Activated naive CD8-positive, alpha-beta T cell treated with anti-CD3 and anti-CD28 coated beads, Interleukin-2, amount 10 ng/mL, durations not matched to agents 7 days and 5 days (primary cell): Measurements from ENCODE around the gene FBXL20. TPM values are rescaled to one million over a fixed set of nuclear protein-coding genes. Genes with fewer than 3 reads are reported as not detected.
A peak's percentile ranks its signal among the peaks of the same experiment; 100 is the strongest.
"Not testable (repeated sequence)": the region's sequence is repeated elsewhere in the genome, so short reads cannot be mapped to it uniquely, and the experiment has no call there.

ENCODE experiments used
- ATAC-seq: fragments of 150-1000 bp; cut with Tn5 transposase; one replicate; pipeline ENCODE4 v1.10.0; 2021; ENCODE audit warnings: low read depth, moderate library complexity
- POLR2A ChIA-PET: fragments of 350-600 bp; sonication (Branson Sonifier 250); formaldehyde crosslinking; loops from one replicate; lab custom pipeline; 2021; ENCODE audit warnings: antibody characterized with exemption; lab: Charles Lee
- DNase-seq: peaks from one replicate; pipeline ENCODE4 v3.0.0; 2021
- H3K27ac Mint-ChIP-seq: one replicate; pipeline ENCODE4 v1.8.0; 2022; ENCODE audit warnings: mild to moderate bottlenecking, mixed read lengths
- H3K27me3 Mint-ChIP-seq: one replicate; pipeline ENCODE4 v1.8.0; 2022; ENCODE audit warnings: mild to moderate bottlenecking, moderate library complexity, mixed read lengths
- H3K36me3 Mint-ChIP-seq: one replicate; pipeline ENCODE4 v1.8.0; 2021; ENCODE audit warnings: mild to moderate bottlenecking, mixed read lengths
- H3K4me1 Mint-ChIP-seq: one replicate; pipeline ENCODE4 v1.8.0; 2021; ENCODE audit warnings: mixed read lengths
- H3K4me3 Mint-ChIP-seq: one replicate; pipeline ENCODE4 v1.8.0; 2022; ENCODE audit warnings: mild to moderate bottlenecking, moderate library complexity, mixed read lengths
- H3K9me3 Mint-ChIP-seq: one replicate; pipeline ENCODE4 v1.8.0; 2021; ENCODE audit warnings: mixed read lengths
- total RNA-seq, 2 experiments: library from RNA; stranded (reverse); gene quantifications; one replicate each; pipeline ENCODE4 v1.2.3, GENCODE V29; 2021

FBXL20 gene, protein sequence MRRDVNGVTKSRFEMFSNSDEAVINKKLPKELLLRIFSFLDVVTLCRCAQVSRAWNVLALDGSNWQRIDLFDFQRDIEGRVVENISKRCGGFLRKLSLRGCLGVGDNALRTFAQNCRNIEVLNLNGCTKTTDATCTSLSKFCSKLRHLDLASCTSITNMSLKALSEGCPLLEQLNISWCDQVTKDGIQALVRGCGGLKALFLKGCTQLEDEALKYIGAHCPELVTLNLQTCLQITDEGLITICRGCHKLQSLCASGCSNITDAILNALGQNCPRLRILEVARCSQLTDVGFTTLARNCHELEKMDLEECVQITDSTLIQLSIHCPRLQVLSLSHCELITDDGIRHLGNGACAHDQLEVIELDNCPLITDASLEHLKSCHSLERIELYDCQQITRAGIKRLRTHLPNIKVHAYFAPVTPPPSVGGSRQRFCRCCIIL
- total RNA-seq, result 10 to 100 TPM; 20.0 to 21.0 TPM

DNA sequence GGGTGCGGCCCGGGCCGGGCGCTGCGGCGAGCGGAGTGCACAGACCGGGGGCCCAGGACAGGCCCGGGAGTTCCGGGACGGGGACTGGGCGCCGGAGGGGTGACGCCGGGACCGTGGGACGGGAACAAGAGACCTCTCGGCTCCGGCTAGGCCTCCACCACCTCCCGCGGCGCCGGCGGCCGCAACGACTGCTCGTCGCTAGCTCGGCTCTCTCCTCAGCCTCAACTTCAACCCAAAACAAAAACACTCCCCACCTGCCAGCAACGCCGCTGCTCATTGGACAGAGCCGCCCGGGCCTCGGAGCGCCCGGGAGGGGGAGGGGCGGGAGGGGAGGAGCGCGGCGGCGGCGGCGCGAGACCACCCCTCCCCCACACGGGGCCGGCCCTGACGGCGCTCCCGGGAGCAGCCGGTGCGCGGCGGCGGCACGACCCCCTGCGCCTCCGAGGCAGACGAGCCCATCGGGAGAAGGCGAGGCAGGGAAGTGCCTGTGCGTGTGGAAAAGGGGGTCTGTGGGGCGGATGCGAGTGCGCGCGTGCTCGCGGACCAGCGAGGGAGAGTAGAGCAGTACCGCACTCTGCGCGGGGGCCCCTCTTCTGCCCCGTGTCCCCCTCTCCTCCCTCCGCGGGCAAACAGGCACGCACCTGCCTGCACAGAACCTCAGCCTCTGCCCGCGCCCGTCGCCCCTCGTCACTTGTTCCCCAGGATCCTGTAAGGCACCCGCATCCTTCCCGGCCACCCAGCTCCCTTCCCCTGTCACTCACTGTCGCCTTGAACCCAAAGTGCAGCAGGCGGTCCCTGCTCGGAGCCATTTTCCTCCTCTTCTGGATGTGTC is at the start of gene FBXL20:
TSS of gene FBXL20 (minus strand) at position 215 of the 832 bp plus-strand sequence. CDS start 224 bp downstream, outside the sequence.
- DNase-seq (peak; percentile 91), ATAC-seq (peak; percentile 76)
- H3K27me3 Mint-ChIP-seq, result no peaks in the 10 kb centered on the region
- H3K4me3 Mint-ChIP-seq, result peak within 1 kb of the TSS; percentile 95
- POLR2A ChIA-PET, result interaction anchor here (0.6 to 3.4 kb wide), 5 partner anchors 49 to 267 kb away, joined by 3 to 18 read pairs (median 4); partner anchors contain the start of genes CDK12, MED1 and PNMT
- no peaks in the 10 kb centered on the region for H3K9me3 Mint-ChIP-seq
- peaks cover 1% of the 10 kb centered on the region for H3K36me3 Mint-ChIP-seq
- peaks cover 19% of the 10 kb centered on the region for H3K4me1 Mint-ChIP-seq
- H3K27ac Mint-ChIP-seq, result peak within 1 kb of the TSS; percentile 96

DNA sequence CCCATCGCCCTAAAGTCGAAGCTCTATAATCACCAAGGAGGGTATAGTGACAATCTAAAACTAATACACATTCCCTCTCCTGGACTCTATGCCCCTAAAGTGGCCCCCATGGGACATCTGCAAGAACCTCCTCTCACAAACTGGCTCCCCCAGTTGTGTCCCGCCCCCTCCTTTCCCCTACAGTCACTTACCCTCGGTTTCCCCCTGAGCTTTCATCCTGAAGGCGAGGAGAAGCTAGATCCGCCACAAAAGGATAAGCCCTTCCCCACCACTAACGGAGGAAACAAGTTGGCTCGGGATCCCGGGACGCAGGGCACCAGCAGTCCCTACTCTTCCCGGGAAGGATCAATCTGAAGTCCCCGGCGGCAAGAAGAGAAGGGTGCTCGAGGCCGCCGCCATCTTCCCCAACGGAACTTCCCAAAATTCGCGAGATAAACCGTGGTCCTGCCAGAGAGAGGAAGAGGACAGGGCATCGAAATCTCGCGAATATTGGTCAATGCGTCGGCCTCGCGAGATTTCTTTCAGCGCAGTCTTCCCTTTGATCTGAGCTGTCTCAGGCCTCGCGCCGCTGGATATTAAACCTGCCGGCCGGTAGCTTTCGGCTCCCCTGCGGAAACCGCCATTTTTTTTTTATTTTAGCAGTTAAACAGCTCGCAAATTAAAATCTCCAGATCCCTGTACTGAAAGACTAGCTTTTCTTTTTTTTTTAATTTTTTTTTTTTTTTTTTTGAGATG is 49.6 kb upstream of the FBXL20 start, which contains the start of gene MED1:
TSS of gene MED1 (minus strand) at position 417 of the 735 bp plus-strand sequence. CDS start at position 216, 201 bp downstream.
- POLR2A ChIA-PET, result interaction anchor here (0.5 to 3.9 kb wide), 12 partner anchors 9 to 1131 kb away, joined by 3 to 122 read pairs (median 4); partner anchors contain the start of genes CDK12, FBXL20 and LASP1
- peaks cover 9% of the 10 kb centered on the region for H3K4me1 Mint-ChIP-seq
- DNase-seq (peak; percentile 88), ATAC-seq (peak; percentile 97)
- H3K9me3 Mint-ChIP-seq, result no peaks in the 10 kb centered on the region
- peak within 1 kb of the TSS; percentile 98 for H3K4me3 Mint-ChIP-seq
- H3K27me3 Mint-ChIP-seq, result no peaks in the 10 kb centered on the region
- peak within 1 kb of the TSS; percentile 93 for H3K27ac Mint-ChIP-seq
- peaks cover 5% of the 10 kb centered on the region for H3K36me3 Mint-ChIP-seq

DNA sequence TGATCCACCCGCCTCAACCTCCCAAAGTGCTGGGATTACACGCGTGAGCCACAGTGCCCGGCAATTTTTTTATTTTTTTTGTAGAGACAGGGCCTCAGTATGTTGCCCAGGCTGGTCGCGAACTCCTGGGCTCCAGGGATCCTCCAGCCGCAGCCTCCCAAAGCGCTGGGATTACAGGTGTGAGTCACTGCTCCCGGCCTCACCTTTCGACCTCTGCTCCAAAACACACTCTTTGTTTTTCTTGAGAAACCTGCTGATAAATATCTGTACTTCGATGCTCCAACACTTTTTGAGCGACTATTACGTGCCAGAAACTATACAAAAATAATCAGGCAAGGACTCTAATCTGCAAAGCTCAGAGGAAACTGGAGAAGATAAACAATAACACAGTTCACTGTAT is 48.6 kb upstream of the FBXL20 start:
- H3K4me1 Mint-ChIP-seq, result peaks cover 9% of the 10 kb centered on the region
- POLR2A ChIA-PET, result interaction anchor here (1.5 to 3.9 kb wide), 2 partner anchors 13 to 48 kb away, joined by 7 to 122 read pairs; partner anchors contain the start of genes CDK12 and FBXL20
- no peaks in the 10 kb centered on the region for H3K9me3 Mint-ChIP-seq
- ATAC-seq (no peak), DNase-seq (no peak)
- H3K4me3 Mint-ChIP-seq, result peak overlapping the region; percentile 98
- no peaks in the 10 kb centered on the region for H3K27me3 Mint-ChIP-seq
- no peak overlapping the region for H3K27ac Mint-ChIP-seq
- H3K36me3 Mint-ChIP-seq, result peaks cover 5% of the 10 kb centered on the region

DNA sequence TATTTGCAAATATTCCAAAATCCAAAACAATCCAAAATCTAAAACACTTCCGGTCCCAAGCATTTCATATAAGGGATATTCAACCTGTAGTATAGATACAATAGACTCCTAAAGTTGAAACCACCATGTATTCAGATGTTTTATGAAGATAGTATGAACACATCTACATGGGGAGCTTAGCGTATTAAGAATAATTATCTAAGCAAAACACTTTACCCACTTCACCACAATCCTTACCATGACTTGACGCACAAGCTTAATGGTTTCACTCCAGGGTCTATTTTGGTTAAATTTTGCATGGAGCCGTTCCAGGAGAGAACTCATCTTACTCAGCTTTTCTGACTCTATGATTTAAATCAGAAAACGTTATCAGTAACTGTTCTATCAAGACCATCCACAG is 46.1 kb upstream of the FBXL20 start:
- Mint-ChIP-seq H3K36me3 (peaks cover 13% of the 10 kb centered on the region), H3K9me3 (no peaks in the 10 kb centered on the region), H3K4me1 (peaks cover 9% of the 10 kb centered on the region), H3K27ac (no peak overlapping the region), H3K4me3 (no peak overlapping the region), H3K27me3 (no peaks in the 10 kb centered on the region)
- DNase-seq, result no peak
- POLR2A ChIA-PET, result interaction anchor here (1.4 kb wide), 1 partner anchor 13 kb away, joined by 7 read pairs; the partner anchor contains the start of gene CDK12
- ATAC-seq, result no peak

DNA sequence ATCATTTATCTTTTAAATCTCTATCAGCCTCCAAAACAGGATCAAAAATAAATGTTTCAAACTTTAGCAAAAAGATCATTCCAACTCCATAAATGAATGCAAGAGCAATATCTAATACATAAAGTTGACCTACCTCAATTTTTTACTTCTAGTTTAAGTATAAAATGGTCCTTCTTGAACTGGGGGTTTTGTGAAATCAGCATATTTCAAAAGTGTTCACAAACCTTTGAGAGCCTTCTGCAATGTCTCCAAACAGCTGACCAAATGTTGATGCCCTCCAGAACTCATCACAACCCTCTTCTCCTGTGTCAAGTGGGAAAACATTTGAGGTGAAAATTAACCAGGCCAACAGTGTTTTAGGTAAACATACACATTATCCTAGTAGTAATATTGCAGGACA is 41.9 kb upstream of the FBXL20 start:
- H3K27ac Mint-ChIP-seq, result no peak overlapping the region
- no peak for DNase-seq
- POLR2A ChIA-PET, result no interaction called here
- no peaks in the 10 kb centered on the region for H3K27me3 Mint-ChIP-seq
- peaks cover 34% of the 10 kb centered on the region for H3K36me3 Mint-ChIP-seq
- no peaks in the 10 kb centered on the region for H3K9me3 Mint-ChIP-seq
- no peak for ATAC-seq
- H3K4me3 Mint-ChIP-seq, result no peak overlapping the region
- peaks cover 5% of the 10 kb centered on the region for H3K4me1 Mint-ChIP-seq

DNA sequence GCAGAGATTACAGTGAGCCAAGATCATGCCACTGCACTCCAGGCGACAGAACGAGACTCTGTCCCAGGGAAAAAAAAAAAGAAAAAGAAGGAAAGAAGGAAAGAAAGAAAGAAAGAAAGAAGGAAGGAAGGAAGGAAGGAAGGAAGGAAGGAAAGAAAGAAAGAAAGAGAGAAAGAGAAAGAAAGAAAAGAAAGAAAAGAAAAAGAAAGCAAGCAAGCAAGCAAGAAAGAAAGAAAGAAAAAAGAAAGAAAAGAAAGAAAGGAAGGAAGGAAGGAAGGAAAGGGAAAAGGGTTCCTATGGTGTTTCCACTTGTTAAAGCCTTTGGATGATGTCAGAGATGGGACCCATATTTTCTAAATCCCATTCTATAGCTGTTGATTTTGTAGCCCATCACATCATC is 38.4 kb upstream of the FBXL20 start:
- not testable (repeated sequence) for H3K4me1 Mint-ChIP-seq, H3K9me3 Mint-ChIP-seq, ATAC-seq, DNase-seq, H3K27me3 Mint-ChIP-seq, H3K4me3 Mint-ChIP-seq
- Mint-ChIP-seq H3K36me3 (peaks cover 29% of the 10 kb centered on the region), H3K27ac (peak overlapping the region; percentile 34)
- POLR2A ChIA-PET, result interaction anchor here (0.8 kb wide), 1 partner anchor 9 kb away, joined by 4 read pairs; no protein-coding TSS in a partner anchor

DNA sequence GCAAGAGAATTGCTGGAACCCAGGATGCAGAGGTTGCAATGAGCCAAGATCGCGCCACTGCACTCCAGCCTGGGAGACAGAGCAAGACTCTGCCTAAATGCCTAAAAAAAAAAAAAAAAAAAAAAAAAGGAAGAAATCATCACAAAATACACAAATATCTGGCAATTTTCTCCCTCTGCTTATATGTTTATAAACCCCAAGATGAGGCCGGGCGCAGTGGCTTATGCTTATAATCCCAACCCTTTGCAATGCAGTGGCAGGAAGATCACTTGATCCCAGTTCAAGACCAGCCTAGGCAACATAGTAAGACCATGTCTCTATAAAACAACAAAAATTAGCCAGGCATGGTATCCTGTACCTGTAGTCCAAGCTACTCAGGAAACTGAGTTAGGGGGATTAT is 28.2 kb upstream of the FBXL20 start:
- Mint-ChIP-seq H3K4me3 (no peak overlapping the region), H3K27ac (no peak overlapping the region), H3K4me1 (no peaks in the 10 kb centered on the region), H3K36me3 (peaks cover 16% of the 10 kb centered on the region), H3K9me3 (no peaks in the 10 kb centered on the region), H3K27me3 (no peaks in the 10 kb centered on the region)
- DNase-seq (no peak), ATAC-seq (no peak)
- POLR2A ChIA-PET, result interaction anchor here (0.7 kb wide), 1 partner anchor 442 kb away, joined by 3 read pairs; no protein-coding TSS in a partner anchor

DNA sequence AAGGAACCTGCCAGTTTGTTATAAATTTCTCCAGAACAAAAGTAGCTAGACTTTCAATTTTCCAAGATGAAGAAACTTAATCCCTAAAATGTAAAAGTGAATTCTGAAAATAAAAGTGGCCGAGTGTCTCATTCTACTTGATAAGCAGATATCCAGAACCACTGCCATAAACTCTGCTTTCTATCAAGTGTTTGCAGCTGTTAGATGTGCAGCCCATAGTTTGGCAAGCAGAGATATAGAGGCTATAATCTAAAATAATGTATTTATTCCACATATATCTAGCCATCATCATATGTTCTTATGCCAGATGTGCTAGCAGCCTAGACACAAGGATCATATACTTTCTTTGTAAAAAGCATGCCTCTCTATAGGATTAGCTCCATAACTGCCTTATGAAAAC is 14.7 kb upstream of the FBXL20 start:
- Mint-ChIP-seq H3K4me1 (no peaks in the 10 kb centered on the region), H3K27ac (no peak overlapping the region), H3K27me3 (no peaks in the 10 kb centered on the region), H3K36me3 (peaks cover 19% of the 10 kb centered on the region), H3K4me3 (no peak overlapping the region), H3K9me3 (no peaks in the 10 kb centered on the region)
- DNase-seq, result no peak
- ATAC-seq, result no peak
- POLR2A ChIA-PET, result no interaction called here

DNA sequence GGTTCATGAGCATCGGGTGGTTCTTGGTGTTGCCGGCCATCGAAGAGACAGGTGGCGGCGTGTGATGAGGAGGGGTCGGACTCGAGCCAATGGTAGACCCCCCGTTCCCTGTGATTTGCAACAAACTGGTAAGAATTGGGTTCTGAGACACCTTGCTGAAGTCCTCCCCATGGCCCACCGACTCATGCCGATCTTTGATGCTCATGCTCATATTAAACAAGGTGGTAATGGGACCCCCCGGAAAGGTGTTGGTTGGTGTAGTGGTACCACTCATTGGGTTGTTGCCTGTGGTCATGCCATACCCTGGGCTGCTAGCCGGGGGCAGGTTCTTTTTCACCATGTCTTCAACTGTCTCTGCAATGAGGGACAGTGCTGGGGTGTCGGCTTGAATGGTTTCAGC is 8.9 kb upstream of the FBXL20 start:
- Mint-ChIP-seq H3K36me3 (peaks cover 12% of the 10 kb centered on the region), H3K4me1 (peaks cover 13% of the 10 kb centered on the region), H3K27me3 (no peaks in the 10 kb centered on the region), H3K9me3 (no peaks in the 10 kb centered on the region), H3K4me3 (no peak overlapping the region), H3K27ac (no peak overlapping the region)
- DNase-seq (no peak), ATAC-seq (no peak)
- POLR2A ChIA-PET, result no interaction called here

DNA sequence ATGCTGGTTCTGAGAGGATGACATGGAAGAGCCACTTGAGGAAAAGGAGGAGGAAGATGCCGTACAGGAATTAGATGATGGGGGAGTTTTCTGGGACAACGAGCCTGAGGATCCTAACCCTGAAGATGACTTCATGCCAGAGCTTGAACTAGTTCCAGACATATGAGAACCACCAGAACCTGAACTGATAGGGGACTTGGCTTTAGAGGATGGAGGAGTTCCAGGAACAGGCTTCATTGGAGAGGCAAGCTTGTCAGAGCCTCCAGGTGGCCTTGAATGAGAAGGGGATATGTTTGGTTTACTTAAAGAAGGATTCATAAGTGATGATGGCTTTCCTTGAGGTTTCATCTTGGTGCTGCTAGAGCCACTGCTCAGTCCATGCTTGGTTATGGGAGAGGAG is 6.9 kb upstream of the FBXL20 start:
- POLR2A ChIA-PET, result no interaction called here
- Mint-ChIP-seq H3K4me3 (no peak overlapping the region), H3K27me3 (no peaks in the 10 kb centered on the region), H3K27ac (no peak overlapping the region), H3K4me1 (peaks cover 17% of the 10 kb centered on the region), H3K9me3 (no peaks in the 10 kb centered on the region), H3K36me3 (peaks cover 6% of the 10 kb centered on the region)
- no peak for DNase-seq
- ATAC-seq, result no peak

DNA sequence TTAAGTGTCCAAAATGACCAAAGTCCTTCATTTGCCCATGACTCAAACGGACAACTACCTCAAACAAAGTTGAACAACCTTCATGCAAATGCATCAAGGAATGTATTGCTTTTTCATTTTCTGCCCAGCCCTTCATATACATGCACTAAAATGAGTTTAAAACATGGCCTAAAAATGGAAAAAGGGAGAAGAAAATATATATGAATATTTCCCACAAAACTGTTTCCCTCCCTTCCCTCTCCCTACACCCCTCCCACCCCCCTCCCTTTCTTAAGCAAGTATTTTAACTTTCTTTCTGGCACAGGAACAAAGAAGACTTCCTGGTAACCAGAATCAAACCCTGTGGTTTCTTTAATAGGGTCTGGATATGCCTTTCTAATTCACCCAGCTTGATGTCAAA is 5.5 kb upstream of the FBXL20 start:
- H3K27ac Mint-ChIP-seq, result no peak overlapping the region
- peaks cover 8% of the 10 kb centered on the region for H3K36me3 Mint-ChIP-seq
- H3K4me1 Mint-ChIP-seq, result peaks cover 18% of the 10 kb centered on the region
- ATAC-seq (no peak), DNase-seq (no peak)
- no peak overlapping the region for H3K4me3 Mint-ChIP-seq
- POLR2A ChIA-PET, result no interaction called here
- H3K9me3 Mint-ChIP-seq, result no peaks in the 10 kb centered on the region
- no peaks in the 10 kb centered on the region for H3K27me3 Mint-ChIP-seq

DNA sequence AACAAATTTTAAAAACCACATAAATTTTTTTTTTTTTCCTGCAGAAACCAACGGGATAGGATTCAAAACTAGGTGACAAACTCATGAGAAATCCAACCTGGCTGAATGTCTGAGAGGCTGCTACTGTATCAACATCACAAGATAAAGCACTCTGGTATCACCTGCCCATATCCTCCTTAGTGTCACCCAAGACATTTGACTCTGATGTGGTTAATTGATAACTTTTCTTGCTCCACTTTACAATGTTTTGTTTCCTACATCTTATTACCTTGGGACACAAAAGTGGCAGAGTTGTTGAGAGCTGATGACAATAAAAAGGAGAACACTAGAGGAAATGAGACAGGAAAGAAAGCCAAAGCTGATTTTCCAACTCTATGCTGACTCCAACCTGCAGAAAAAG is 4.0 kb upstream of the FBXL20 start:
- Mint-ChIP-seq H3K4me3 (no peak overlapping the region), H3K4me1 (peaks cover 23% of the 10 kb centered on the region), H3K27ac (peak overlapping the region; percentile 65), H3K27me3 (no peaks in the 10 kb centered on the region), H3K9me3 (no peaks in the 10 kb centered on the region), H3K36me3 (peaks cover 8% of the 10 kb centered on the region)
- no peak for ATAC-seq
- POLR2A ChIA-PET, result no interaction called here
- DNase-seq, result no peak
